ENCODE results near the gene TTF1. TPM values are rescaled to one million over a fixed set of nuclear protein-coding genes. Genes with fewer than 3 reads are reported as not detected.

TTF1 gene
- total RNA-seq, 1 donor from 2014 or later: 4.9 TPM

DNA sequence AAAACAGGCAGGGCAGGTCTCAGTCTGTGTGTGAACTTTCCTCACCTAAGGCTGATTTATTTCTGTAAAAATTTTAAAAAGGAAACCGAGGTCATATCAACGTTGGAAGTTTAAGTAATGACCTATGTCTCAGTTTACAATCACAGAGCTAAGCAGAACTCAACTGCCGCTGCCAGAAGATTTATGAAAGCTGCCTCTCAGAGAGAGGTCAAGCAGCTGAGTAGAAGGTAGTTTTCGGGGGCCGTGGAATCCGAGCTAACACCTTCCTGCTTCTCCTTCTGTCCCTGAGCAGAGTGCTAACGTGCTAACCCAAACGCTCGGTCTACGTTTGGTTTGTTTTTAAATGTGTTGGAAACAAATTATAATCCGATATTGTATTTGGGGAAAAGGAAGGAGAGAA, 11.1 kb downstream of the TTF1 start:
- intact Hi-C loops (cut with DNase I): no loop called here
- peaks cover 0 to 72% of the 10 kb centered on the region in 2 donors for H3K36me3 ChIP-seq

DNA sequence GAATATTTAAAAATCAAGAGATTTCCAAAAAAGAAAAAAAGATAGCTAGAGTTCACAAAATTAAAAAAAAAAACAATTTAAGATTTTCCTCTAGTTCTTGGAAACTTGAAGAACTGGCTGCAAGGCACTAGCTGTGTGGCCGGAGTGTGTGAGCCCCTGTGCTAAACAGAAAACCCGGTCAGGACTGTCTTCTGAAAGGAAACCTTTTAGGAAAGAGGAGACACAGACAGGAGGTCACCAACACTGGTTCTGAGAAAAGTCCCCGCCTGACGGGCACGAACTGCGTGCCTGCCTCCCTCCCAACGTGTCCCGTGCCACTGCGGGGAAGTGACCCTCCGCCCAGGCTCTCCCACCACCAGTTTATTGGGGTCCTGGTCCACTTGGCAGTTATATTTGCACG, 15.2 kb downstream of the TTF1 start:
- H3K36me3 ChIP-seq: peaks cover 0 to 76% of the 10 kb centered on the region in 2 donors
- no peak for DNase-seq (ENCODE audit: extremely low spot score in 2 of 2)
- H3K4me3 ChIP-seq: no peak overlapping the region
- intact Hi-C loops (cut with DNase I): no loop called here
- H3K27ac ChIP-seq: no peak overlapping the region
- no peaks in the 10 kb centered on the region for H3K4me1 ChIP-seq
- no peaks in the 10 kb centered on the region for H3K9me3 ChIP-seq
- no peaks in the 10 kb centered on the region for H3K27me3 ChIP-seq
- TF ChIP-seq POLR2A (IDR thresholded peaks at IDR 0.05) (no peak), POLR2AphosphoS5 (IDR thresholded peaks at IDR 0.05; ENCODE audit: insufficient read depth in 1 of 2, low read depth in 1 of 2) (no peak)
- TF ChIP-seq, protein P1, sequence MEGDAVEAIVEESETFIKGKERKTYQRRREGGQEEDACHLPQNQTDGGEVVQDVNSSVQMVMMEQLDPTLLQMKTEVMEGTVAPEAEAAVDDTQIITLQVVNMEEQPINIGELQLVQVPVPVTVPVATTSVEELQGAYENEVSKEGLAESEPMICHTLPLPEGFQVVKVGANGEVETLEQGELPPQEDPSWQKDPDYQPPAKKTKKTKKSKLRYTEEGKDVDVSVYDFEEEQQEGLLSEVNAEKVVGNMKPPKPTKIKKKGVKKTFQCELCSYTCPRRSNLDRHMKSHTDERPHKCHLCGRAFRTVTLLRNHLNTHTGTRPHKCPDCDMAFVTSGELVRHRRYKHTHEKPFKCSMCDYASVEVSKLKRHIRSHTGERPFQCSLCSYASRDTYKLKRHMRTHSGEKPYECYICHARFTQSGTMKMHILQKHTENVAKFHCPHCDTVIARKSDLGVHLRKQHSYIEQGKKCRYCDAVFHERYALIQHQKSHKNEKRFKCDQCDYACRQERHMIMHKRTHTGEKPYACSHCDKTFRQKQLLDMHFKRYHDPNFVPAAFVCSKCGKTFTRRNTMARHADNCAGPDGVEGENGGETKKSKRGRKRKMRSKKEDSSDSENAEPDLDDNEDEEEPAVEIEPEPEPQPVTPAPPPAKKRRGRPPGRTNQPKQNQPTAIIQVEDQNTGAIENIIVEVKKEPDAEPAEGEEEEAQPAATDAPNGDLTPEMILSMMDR (IDR thresholded peaks at IDR 0.05): no peak

More for the DNA sequence above, 11.1 kb downstream of the TTF1 start:
- no peak overlapping the region for H3K4me3 ChIP-seq
- H3K4me1 ChIP-seq: no peaks in the 10 kb centered on the region
- H3K27me3 ChIP-seq: no peaks in the 10 kb centered on the region
- no peak overlapping the region for H3K27ac ChIP-seq
- no peak for DNase-seq (ENCODE audit: extremely low spot score in 2 of 2)
- no peaks in the 10 kb centered on the region for H3K9me3 ChIP-seq
- TF ChIP-seq POLR2AphosphoS5 (IDR thresholded peaks at IDR 0.05; ENCODE audit: insufficient read depth in 1 of 2, low read depth in 1 of 2): no peak
- TF ChIP-seq, protein P1 (IDR thresholded peaks at IDR 0.05): no peak
- no peak for TF ChIP-seq POLR2A (IDR thresholded peaks at IDR 0.05)

DNA sequence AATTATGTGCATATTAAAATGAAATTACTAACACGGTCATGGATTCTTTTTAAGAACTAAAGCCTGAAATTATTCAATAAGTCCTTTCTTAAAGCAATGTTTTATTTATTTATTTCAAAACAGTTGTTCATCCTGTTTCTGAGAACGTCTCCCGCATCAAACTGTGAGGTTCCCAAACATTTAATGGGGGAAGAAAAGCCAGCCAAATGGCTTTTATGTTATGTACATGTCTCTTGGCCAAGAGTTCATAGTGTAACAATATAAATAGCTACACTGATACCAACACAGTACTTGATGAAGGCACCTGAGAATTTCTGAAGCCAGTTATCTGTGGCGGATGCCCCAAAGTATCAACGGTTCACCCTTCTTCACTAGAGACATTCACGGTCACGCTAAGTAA, 15.7 kb downstream of the TTF1 start:
- no peaks in the 10 kb centered on the region for H3K9me3 ChIP-seq
- H3K27me3 ChIP-seq: no peaks in the 10 kb centered on the region
- no peak overlapping the region for H3K4me3 ChIP-seq
- intact Hi-C loops (cut with DNase I): no loop called here
- H3K27ac ChIP-seq: no peak overlapping the region
- no peaks in the 10 kb centered on the region for H3K4me1 ChIP-seq
- H3K36me3 ChIP-seq: peaks cover 0 to 74% of the 10 kb centered on the region in 2 donors
- TF ChIP-seq POLR2AphosphoS5 (IDR thresholded peaks at IDR 0.05; ENCODE audit: insufficient read depth in 1 of 2, low read depth in 1 of 2) (no peak), POLR2A (IDR thresholded peaks at IDR 0.05) (no peak)
- TF ChIP-seq, protein P1 (IDR thresholded peaks at IDR 0.05): no peak
- DNase-seq (ENCODE audit: extremely low spot score in 2 of 2): no peak

DNA sequence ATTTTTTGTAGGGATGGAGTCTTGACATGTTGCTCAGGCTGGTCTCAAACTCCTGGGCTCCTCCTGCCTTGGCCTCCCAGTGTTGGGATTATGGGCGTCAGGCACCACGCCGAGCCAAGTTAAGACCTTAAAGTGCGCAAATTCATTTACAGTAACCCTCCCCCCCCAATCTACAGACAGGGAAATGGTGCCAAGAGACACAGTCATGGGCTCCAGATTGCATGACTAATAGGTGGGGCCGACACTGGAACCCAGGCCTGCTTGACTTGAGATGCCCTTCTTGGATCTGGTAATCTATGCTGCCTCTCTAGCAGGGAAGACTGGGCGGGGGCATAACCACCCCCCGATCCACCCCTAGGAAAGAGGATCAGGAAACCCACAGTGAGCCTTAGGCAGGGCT, 19.5 kb downstream of the TTF1 start:
- H3K4me3 ChIP-seq: no peak overlapping the region
- TF ChIP-seq, protein P1 (IDR thresholded peaks at IDR 0.05): no peak
- peaks cover 0 to 71% of the 10 kb centered on the region in 2 donors for H3K36me3 ChIP-seq
- no peak for DNase-seq (ENCODE audit: extremely low spot score in 2 of 2)
- H3K27ac ChIP-seq: no peak overlapping the region
- intact Hi-C loops (cut with DNase I): no loop called here
- no peaks in the 10 kb centered on the region for H3K9me3 ChIP-seq
- H3K4me1 ChIP-seq: no peaks in the 10 kb centered on the region
- H3K27me3 ChIP-seq: no peaks in the 10 kb centered on the region

DNA sequence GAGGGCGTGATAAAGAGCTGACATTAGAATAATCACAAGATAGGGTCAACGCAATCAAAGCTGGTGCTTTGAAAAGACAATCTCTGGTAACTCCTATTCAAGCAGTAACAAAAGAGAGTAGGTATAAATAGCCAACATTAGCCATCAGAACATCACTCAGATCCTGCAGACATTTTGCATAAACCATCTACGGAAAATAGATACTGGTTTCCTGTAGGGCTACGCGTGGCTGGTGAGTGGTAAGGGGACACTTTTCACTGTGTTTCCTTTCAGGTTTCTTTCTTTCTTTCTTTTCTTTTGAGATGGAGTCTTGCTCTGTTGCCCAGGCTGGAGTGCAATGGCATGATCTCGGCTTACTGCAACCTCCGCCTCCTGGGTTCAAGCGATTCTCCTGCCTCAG, 22.3 kb downstream of the TTF1 start:
- H3K27ac ChIP-seq: no peak overlapping the region
- TF ChIP-seq POLR2AphosphoS5 (IDR thresholded peaks at IDR 0.05; ENCODE audit: insufficient read depth in 1 of 2, low read depth in 1 of 2): no peak
- TF ChIP-seq, protein P1 (IDR thresholded peaks at IDR 0.05): no peak
- TF ChIP-seq POLR2A (IDR thresholded peaks at IDR 0.05): no peak
- H3K4me3 ChIP-seq: no peak overlapping the region
- H3K4me1 ChIP-seq: no peaks in the 10 kb centered on the region
- DNase-seq (ENCODE audit: extremely low spot score in 2 of 2): no peak
- no peaks in the 10 kb centered on the region for H3K9me3 ChIP-seq
- H3K36me3 ChIP-seq: peaks cover 0 to 48% of the 10 kb centered on the region in 2 donors
- no peaks in the 10 kb centered on the region for H3K27me3 ChIP-seq
- intact Hi-C loops (cut with DNase I): no loop called here

Data from vagina (tissue), 2 donors.